ENCODE data around the gene HTATSF1. TPM values are rescaled to one million over a fixed set of nuclear protein-coding genes. Genes with fewer than 3 reads are reported as not detected.

The HTATSF1 gene
- total and polyA plus RNA-seq, 10 of the 15 experiments (the other 5 are each of a cell fraction or from before 2014, with no cell fraction given): 1.9 to 59.8 (median 28.3) TPM

- TF ChIP-seq ZZZ3 (IDR thresholded peaks at IDR 0.05; ENCODE audit: control insufficient read depth, insufficient read length, low read depth) (no peak), BCL11A (IDR thresholded peaks at IDR 0.05; ENCODE audit: low read depth, low read length) (no peak), MEF2A (IDR thresholded peaks at IDR 0.05; ENCODE audit: insufficient read depth, low read depth, low read length) (no peak), NBN (IDR thresholded peaks at IDR 0.05) (no peak), ZNF24 (IDR thresholded peaks at IDR 0.05) (no peak), MYC (IDR thresholded peaks at IDR 0.05; ENCODE audit: insufficient read depth, insufficient read length, insufficient replicate concordance, low read length, severe bottlenecking) (no peak), NFXL1 (IDR thresholded peaks at IDR 0.05; ENCODE audit: borderline replicate concordance) (no peak)
Measured at GRCh38 chrX:136456133-136456532, 41.3 kb upstream of the HTATSF1 start (continued).

DNA sequence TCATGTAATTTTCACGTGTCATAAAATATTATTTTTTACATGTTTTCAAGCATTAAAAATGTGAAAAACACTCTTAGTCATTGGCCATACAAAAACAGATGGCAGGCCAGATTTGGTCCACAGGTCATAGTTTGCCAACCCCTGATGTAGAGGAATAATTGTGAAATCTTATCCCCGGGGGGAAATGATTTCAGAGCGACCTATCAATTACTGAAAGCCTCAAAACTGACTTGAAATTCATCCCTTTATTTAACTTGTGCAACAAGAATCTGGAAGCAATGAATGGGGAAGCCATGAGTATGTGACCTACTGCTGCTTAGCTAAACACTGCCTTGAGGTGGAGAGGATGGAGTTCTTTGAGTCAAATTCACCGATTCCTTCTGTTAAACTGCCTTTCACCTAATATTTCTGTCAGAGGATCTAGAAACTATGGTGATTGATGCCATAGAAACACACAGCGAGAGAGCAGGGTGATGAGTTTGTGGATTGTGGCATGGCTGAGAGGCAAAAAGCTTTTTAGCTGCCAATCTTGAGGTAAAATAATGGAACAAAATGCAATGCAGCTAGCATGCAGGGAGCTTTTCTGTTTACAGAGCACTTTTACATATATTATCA, 40.0 kb upstream of the HTATSF1 start:
- H3K4me2 ChIP-seq (ENCODE audit: control insufficient read depth, insufficient read depth): no peak overlapping the region
- no peaks in the 10 kb centered on the region for H4K20me1 ChIP-seq (ENCODE audit: control insufficient read depth, insufficient read depth)
- no peaks in the 10 kb centered on the region for H3K36me3 ChIP-seq (ENCODE audit: control insufficient read depth in 2 of 2, insufficient read depth in 2 of 2, low read length in 1 of 2)
- H3K27ac ChIP-seq (ENCODE audit: control insufficient read depth, insufficient read depth): no peak overlapping the region
- H3K9ac ChIP-seq (ENCODE audit: control insufficient read depth, insufficient read depth, low read length): no peak overlapping the region
- no peak overlapping the region for H3K4me3 ChIP-seq
- no TSS peak for BruUV-seq (replicated peaks)
- no peaks in the 10 kb centered on the region for H3K79me2 ChIP-seq (ENCODE audit: control insufficient read depth, insufficient read depth, low read length)
- ChIA-PET CTCF (no interaction called here), POLR2A (no interaction called here), RAD21 (ENCODE audit: unreplicated experiment) (no interaction called here), SMC1A (ENCODE audit: uncharacterized antibody, unreplicated experiment) (no interaction called here)
- H2AFZ ChIP-seq (ENCODE audit: control insufficient read depth, low read depth, low read length): no peak overlapping the region
- no peaks in the 10 kb centered on the region; a peak in 1 of 4 replicates for H3K27me3 ChIP-seq (replicated peaks in 1 of 2; ENCODE audit: control insufficient read depth in 2 of 2, insufficient read depth in 2 of 2, low read length in 1 of 2)
- in situ Hi-C loops (cut with MboI): no loop called here
- no peaks in the 10 kb centered on the region for H3K4me1 ChIP-seq (ENCODE audit: control insufficient read depth, insufficient read depth, low read length)
- intact Hi-C loops (cut with micrococcal nuclease; ENCODE audit: unreplicated experiment): no loop called here
- no peak for TF ChIP-seq HSF1 (IDR thresholded peaks at IDR 0.05; ENCODE audit: low read depth, low read length)
- no peak for TF ChIP-seq NFYB (IDR thresholded peaks at IDR 0.05; ENCODE audit: insufficient read depth, low read depth, low read length)
- TF ChIP-seq WRNIP1 (IDR thresholded peaks at IDR 0.05; ENCODE audit: borderline replicate concordance, low read depth, low read length): no peak
- no peak for TF ChIP-seq RELA (IDR thresholded peaks at IDR 0.05; ENCODE audit: borderline replicate concordance, partially characterized antibody)
- no peak for TF ChIP-seq FOS (IDR thresholded peaks at IDR 0.05; ENCODE audit: borderline replicate concordance, extremely low read depth, insufficient read length)
- TF ChIP-seq ATF7 (IDR thresholded peaks at IDR 0.05; ENCODE audit: low read depth): no peak
- no peak for TF ChIP-seq EED (IDR thresholded peaks at IDR 0.05; ENCODE audit: low read depth)
- TF ChIP-seq ESRRA (IDR thresholded peaks at IDR 0.05; ENCODE audit: low read length): no peak
- TF ChIP-seq PAX5 (IDR thresholded peaks at IDR 0.05; ENCODE audit: borderline replicate concordance, low read depth, low read length): no peak
- no peak for TF ChIP-seq MAX (IDR thresholded peaks at IDR 0.05; ENCODE audit: low read depth, low read length)
- no peak for TF ChIP-seq TBL1XR1 (IDR thresholded peaks at IDR 0.05; ENCODE audit: low read depth, low read length)
- no peak for TF ChIP-seq TCF3 (IDR thresholded peaks at IDR 0.05; ENCODE audit: borderline replicate concordance, insufficient read depth, low read depth, low read length)
- FAIRE-seq: no peak
- ATAC-seq: no peak
- no peaks in the 10 kb centered on the region for H3K9me3 ChIP-seq (replicated peaks; ENCODE audit: control insufficient read depth, insufficient read depth, low read length)
- DNase-seq (ENCODE audit: low read depth, low spot score): no peak
- WGBS (ENCODE audit: insufficient coverage, insufficient replicate concordance, low lambda C conversion rate, missing lambda C conversion rate): 8% methylated on average over 5 of the region's 5 CpGs

Measured in GM12878 (cell line).